ENCODE measurements around the gene USP12.

Gene USP12

DNA sequence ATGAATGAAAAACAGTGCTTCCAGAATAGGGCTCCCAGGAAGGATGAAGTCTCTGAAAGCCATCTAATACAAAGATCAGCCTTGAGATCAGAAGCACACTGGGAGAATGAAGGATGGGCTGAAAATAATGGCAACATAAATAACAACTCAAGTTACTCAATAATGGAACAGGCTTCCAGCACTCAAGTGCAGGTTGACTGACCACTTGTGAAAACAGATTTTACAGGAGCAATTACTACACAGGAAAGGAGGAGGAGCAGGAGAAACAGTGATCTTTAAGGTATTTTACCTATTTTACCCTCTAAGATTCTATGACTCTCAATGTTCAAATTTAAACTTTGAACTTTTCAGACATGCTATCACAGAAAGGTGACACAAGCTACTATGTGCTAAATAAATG, 106.0 kb downstream of the USP12 start:
- DNase-seq, result no peak

DNA sequence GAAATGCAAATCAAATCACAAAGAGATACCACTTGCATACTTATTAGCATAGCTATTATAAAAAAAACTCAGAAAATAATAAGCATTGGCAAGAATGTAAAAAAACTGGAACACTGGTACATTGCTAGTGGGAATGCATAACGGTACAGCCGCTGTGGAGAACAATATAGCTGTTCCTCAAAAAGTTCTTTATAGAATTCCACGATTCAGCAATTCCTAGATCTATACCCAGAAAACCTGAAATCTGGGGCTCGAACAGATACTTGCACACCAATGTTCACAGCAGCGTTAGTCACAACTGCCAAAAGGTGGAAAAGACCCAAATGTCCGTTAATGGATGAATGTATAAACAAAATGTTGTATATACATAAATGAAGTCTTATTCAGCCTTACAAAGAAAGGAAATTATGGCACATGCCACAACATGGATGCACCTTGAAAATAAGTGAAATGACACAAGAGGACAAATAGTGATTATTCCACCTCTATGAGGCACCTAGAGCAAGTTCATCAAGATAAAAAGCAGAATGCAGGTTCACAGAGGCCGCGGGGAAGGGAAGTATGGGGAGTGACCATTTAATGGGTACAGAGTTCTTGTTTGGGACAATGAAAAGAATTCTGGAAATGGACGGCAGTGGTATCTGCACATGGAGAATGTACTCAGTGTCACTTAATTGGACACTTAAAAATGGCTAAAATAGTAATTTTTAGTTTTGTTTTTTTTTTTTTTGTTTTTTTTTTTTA, 107.2 kb downstream of the USP12 start:
- DNase-seq, result no peak

DNA sequence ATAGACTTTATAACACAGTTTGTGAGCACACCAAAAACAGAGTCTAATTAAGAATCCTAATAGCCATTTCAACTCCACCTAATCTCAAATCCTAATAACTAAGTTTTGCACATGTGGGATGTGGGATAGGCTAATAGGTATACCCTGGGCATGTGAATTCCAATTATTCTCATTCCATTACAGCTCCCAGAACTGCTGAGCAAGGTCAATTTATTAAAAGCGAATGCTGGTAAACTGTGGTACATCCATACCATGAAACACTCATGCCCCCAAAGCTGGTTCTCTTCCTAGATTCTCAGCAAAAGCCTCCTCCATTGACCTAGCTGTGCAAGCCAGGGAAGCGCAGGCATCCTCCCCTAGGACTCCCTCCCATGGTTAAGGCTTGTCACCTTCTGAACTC, 113.8 kb downstream of the USP12 start:
- no peak for DNase-seq

DNA sequence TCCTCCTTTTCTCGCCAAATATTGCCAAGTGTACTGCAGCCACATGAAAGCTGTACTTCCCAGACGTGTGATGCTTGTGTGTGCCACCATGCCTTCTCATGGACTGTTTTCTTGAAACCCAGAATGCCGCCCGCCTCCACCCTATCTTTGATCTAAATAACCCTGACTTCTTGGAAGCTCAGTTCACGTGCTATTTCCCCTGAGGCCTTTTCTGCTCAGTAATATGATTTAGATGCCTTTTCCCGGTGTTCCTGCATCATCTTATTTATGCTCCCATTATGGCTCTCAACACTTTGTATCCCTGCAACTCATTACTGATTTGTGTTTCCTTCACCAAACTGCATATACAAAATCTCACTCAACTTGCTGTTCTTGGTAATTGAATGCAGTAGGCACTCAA, 116.1 kb downstream of the USP12 start:
- DNase-seq, result no peak

DNA sequence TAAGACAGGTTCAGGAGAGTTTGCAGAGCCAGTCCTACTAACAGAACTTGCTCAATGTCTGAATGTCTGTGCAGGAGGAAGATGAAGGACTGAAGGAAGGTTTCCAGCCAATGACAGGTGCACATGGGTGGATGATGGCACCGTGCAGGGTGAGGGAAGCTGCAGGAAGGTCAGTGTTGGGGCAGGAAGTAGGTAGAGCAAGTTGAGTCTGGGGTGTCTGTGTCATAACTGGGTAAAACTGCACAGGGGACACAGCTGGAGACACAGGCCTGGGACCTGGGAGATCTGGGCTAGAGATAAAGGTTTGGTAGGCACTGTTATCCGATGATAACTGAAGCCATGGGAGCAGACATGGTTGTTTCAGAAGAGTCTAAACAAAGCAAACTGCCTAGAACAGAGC, 116.9 kb downstream of the USP12 start:
- DNase-seq, result no peak

DNA sequence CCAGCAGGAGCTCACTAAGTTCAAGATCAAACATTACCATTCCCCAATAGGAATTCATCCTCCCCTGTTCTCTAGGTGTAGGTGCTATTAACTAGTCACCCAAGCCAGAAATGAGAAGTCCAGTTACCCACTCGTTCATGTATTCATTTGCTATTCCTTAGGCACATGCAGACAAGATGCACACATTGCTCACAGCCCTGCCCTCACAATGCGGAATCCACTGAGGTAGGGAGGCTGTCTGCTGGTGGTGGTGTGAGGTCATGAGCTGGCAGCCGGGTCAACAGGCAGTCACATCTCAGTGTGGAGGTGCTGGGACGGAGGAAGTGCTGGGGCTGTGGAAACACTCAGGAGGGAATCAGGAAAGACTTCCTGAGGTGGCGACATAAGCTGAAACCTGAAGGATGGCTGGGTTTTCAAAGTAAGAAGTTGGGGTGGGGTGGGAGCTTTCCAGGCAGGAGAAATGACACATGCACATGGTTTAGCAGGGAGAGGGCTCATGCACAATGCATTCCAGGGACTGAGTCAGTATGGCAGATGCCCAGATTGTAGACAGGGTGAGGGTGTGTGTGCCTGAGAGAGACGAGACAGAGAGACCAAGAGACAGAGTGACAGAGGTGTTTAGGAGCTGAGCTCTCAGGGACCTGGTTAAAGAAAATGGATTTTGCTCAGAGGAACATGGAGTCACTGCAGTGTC, 117.6 kb downstream of the USP12 start:
- no peak for DNase-seq

DNA sequence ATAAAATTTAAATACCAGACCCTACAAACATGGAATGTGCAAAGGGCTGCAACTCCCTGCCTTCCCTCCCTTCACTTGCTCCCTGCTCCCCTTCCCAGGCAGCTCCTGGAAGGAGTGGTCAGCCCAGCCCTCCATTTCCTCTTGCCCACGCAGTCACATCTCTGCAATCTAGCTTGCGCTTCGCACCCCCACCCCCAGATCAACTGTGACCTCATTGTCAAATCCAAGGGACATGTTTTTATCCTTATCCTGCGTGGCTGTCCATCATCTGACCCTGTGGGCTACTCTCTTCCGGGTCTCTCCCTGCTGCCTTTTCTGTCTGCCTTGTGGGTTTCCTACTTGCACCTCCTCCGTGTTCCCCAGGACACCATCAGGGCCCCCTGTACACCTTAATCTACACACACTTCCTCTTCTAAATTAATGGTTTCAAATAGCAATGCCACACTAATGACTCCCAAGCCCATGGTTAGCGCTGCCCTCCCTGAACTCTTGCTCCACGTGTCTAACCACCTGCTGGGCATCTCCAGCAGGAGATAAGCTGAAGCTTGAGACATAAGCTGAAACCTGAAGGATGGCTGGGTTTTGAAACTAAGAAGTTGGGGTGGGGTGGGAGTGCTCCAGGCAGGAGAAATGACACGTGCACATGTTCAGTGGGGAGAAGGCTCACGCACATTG, 118.3 kb downstream of the USP12 start:
- DNase-seq, result no peak

DNA sequence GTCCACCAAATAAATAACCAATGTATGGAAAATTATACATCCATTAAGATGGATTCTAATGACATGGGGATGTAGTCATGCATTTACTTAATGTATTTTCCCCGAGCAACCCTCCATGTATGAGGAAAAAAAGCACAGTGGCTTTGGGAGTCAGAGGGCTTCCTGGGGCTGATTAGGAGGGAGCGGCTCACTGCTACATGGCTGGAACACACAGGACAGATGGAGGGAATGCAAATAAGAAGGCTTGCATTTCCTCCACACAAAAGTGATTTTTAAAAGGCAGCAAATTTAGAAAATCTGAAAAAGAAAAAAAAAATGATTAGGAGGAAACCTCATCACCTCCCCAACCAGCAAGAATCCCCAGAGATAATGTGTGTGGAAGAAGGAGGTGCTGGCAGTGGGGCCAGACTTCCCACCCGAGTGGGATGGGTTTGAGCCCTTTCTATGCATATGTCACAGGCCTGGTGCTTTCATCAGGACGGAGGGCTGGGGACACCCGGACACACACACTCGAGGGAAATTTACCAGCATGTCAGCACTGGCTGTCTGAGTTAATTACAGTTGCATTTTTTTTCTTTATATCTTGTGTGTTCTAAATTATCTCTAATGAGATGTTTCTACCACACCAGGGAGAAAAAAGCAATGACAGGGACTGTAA, 118.9 kb downstream of the USP12 start:
- DNase-seq, result no peak

DNA sequence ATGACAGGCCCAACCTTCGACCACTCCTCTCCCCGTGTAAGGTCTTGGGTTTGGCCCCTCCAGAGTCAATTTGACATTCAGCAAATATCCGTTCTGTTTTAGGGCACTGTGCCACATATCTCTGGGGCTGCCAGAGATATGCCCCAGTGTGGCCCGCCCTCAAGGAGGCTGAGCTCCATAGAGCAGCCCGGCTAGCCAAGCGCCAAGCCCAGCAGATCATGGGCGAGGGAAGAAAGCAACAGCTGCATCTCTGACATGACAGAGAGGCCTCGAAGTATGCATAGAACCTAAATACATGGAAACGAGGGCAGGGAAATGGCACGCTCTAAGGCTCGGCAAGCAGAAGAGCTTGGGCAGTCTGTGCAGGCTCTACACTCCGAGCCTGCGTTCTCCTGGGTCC, 124.5 kb downstream of the USP12 start:
- DNase-seq, result no peak

DNA sequence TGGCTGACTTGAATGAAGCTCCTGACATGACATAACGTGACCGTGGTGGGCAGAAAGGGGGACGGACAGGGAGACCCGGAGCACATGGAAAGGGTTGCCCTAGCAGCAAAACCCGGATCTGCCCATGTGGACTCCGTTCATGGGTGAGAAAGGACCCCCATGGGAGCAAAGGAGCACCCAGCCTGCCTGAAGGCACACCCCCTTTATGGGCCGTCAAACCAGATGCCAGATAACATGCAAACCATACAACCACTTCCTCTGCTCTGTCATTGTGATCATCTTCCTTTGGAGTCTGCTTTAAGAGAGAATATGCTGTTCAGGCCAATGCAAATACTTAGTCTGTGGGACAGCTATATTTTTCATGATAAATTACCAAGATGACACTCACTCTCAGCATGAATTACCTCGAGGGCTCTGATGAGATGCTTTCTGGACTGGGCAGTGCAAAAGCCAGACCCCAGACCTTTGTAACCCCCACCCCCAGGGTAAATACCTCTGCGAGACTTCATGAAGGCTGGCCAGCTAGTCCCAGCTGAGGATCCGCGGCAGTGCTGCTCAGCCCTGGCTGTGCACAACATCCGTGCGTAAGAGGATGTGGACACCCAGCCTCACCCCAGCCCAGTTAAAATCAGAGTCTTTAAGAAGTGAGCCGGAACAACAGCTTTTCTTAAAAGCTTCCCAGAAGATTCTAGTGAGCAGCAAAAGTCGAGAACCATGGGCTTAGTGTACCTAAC, 126.6 kb downstream of the USP12 start:
- no peak for DNase-seq

DNA sequence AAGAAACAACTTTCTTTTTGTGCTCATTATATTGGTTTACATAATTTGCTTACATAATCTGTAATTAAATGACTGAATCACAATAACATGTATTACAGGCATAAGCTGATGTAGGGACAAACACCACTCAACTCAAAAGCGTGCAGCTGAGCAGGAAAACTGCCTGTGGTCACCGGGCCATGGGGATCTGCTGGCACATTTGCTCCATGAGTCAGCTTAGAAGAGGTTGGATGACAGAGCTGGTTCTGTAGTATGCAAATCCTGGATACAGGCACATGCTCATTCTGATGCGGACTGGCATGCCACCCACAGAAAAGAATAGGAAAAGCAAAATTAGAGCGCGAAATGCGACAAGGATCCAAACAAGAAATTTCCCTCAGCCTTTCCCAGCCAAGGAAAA, 128.6 kb downstream of the USP12 start:
- no peak for DNase-seq

DNA sequence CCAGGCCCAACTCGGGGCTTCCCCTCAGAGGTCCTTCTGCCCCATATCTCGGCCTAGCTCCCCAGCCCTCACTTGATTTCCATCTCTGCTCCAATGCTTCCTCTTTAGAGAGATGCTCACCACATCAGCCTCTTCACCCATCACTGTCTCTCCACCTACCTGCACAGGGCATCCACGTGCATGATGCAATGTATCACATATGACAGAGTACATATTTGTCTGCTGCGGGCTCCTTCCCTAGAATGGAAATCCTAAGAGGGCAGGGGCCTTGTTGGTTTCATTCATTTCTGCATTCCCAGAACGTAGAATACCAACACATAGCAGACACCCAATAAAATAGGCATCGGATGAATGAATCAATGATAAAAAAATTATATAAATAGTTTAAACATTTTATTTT, 130.3 kb downstream of the USP12 start:
- no peak for DNase-seq

DNA sequence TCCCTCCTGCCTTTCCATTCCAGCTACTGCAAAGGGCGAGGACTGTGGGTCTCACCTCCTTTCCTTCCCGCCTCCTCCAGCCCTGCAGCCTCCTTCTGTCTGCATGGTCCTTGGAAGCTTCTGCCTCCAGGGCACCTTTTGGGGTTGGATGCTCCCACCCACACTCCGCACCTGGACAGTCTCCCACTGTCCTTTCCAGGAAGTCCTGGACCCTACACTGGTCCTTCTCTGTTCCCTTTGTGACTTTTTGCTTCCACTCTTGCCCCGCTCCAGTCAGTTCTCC, 130.8 kb downstream of the USP12 start:
- DNase-seq, result no peak

DNA sequence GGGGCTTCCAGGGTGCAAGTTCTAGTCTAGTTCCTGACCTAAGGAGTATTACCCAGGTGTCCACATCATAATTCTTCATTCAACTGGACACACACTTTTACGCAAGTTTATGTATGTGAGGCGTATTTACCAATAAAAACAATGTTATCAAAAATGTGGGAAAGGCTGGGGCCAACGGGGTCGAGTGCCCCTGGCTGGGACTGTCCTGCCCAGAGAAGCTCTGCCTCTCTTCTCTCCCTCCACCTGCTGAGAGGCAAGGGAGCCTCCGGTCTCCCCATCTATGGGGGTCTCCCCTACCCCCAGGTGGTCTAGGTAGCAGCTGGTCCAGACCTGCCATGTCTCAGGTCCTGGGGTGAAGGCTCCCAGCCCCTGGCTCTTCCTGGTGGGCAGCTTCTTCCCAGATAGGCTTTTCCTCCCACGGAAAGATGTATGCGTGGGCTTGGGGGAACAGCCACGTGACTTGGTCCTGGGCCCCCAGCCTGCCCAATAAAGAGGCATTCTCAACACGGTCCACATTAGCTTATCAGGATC, 132.4 kb downstream of the USP12 start:
- no peak for DNase-seq

DNA sequence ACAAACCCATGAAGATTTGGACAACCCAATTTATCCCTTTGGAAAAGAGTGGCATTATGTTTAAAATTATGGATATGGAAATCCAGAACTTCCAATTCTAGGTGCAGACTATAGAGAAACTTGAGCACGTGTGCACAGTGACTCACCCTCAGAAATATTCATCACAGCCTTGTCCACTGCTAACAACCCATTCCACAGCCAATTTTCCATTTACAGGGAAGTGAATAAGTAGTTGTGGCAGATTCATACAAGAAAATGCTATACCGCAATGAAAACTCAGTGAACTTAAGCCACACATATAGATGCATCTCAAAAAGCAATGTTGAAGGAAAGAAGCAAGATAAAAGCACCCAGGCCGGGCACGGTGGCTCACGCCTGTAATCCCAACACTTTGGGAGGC, 133.3 kb downstream of the USP12 start:
- DNase-seq, result no peak

DNA sequence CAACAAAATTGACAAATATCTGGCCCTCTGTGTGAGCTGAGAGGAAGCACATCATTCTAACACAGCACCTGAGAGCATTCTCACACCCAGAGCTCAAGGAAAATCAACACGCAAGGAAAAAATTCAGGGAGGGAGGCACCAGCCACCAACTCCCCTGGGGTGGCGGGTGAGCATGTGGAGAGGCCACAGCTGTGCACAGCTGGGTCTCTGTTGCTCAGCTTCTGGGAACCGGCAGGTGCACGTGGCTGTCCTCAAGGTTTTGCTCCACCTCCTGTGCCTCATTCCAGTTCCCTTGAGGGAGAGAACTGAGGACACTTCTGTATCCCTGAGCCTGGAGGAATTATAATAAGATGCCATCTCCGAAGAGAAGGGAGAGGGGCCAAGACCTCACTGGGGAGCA, 134.0 kb downstream of the USP12 start:
- no peak for DNase-seq

DNA sequence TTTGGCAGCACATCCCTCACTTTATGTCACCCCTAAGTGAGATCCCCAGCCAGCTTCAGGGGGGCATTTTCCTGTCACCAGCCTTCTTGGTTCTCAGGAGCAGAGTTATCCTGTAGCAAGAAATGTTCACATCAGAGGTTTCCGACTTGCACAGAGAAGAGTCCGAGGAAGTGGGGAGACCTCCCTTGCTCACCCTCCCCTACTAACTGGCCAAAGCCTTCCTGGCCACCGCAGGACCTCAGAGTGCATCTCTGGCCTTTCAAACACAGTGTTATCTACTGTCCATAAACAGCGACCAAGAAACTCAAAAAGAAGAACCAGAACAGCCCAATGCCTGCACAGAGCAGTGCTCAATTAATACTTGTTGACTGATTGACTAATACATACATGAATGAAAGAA, 134.4 kb downstream of the USP12 start:
- DNase-seq, result no peak

DNA sequence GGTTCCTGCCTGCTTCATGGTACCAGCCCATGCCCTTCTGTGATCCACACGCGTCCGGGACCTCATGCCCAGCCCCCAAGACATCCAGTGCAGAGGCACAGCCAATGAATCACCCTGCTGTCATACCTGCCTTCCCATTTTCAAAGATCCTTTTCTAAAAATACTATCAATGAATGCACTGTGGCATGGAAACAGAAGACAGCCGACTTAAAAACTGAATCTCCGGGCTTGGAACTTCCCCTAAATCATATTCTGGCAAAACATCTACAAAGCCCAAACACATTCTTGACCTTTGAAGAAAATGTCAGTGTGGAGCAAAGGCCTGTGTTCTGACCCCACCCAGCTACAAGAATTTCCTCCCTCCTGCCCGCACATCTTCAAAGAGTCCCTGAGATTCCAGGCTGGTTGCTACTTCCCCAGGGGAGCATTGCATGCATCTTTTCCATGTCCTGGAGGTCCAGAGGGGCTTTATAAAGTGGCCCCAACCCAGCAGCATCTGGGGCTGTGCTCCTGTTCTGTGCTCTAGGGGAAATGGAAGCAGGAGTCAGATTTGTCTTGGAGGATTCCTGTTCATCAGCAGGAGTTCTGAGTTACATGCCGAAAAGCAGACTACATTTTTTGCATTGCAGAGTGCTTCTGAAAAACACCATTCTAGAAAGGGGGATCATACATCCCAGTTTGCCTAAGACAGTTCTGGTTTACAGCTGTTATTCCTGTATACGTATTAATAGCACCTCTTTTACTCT, 135.2 kb downstream of the USP12 start:
- DNase-seq, result no peak

DNA sequence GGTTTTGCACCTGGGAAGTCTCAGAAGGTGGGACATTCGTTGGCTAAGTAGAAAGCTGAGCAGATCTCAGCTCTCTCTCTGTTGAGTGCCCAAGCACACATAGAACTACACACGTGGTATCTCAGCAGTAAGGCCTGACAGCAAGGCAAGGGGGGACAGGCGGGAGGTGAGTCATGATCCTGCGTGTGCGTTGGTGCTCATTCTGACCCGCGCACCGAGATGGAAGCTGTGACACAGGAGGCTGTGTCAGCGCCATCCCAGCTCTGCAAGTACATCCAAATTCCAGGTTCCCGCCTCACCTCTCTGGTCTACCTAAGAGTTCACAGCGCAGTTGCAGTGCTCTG, 135.7 kb downstream of the USP12 start:
- no peak for DNase-seq

DNA sequence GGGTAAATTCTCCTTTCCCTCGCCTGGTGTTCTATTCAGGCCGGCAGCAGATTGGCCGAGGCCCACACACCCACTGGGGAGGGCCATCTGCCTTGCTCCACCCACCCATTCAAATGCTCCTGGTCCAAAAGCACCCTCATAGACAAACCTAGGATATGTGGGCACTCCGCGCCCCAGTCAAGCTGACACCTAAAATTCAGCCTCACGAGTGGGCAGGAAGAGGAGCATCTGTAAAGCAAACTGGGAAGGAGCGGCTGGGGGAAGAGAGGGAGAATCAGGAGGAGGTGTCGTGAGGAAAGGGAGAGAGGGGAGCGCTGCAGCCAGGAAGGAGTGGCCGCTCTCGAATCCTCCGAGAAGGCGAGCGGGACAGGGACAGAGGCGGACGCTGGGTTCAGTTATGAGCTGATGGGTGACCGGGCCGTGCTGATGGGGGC, 136.9 kb downstream of the USP12 start:
- no peak for DNase-seq

DNA sequence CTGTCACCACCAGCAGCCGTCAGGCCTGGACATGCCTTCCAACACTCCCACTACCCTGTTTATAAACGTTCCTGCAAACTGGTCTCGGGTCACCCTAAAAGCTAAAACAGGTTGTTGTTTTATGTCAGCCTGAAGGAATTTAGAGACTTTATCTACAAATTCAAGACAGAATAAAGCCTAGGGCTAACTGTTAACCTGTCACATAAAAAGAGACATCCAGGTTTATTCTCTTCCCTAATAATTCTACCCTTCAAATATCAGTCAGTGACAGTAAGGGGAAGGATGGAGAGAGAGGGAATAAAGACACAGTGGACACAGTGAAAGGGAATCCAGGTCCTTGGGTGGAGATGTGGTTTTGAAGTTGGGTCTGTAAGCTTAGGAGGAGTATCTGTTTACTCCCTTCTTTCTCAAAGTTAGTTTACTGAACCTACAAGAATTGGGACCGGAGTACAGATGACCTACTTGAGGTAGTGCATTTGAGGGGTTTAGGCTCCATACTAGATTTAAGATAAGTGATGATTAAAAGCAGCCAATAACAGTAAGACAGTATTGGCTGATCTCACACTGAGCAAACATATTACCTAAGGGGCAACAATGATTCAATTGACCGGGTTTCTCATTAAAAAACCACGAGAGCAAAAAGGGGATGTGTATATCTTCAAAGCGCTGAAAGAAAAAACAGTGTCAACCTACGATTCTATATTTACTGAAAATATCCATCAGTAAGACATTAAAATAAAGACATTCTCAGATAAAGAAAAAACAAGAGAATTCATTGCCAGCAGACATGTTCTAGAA, 142.7 kb downstream of the USP12 start:
- DNase-seq, result no peak

Measured in NCI-H1105 treated with DMSO at 0.1 percent for 48 hours (cell line).